SIG-M5 (cell line): Measurements from ENCODE around the gene RHBDL1.

ENCODE experiments used
- DNase-seq: peaks from one replicate; lab custom pipeline; 2025; lab: John Stamatoyannopoulos, UW

The RHBDL1 gene

GRCh38 chr16:637081-638018 is 38.1 kb upstream of the RHBDL1 start:
- no peak for DNase-seq

GRCh38 chr16:638034-638543 is 37.4 kb upstream of the RHBDL1 start:
- no peak for DNase-seq

GRCh38 chr16:638836-639235 is 36.6 kb upstream of the RHBDL1 start:
- no peak for DNase-seq

- DNase-seq, result no peak
These were observed 34.9 kb upstream of the RHBDL1 start for GRCh38 chr16:640614-641013.

GRCh38 chr16:641326-642188 is 33.9 kb upstream of the RHBDL1 start, which contains the start of gene MCRIP2:
Gene MCRIP2 (plus strand): TSS chr16:641828. CDS start chr16:641992, 164 bp downstream.
- peak; percentile 7 for DNase-seq

GRCh38 chr16:642189-643049 is 33.1 kb upstream of the RHBDL1 start:
- no peak for DNase-seq

GRCh38 chr16:643050-643368 is 32.5 kb upstream of the RHBDL1 start:
- DNase-seq, result no peak

GRCh38 chr16:644556-644955 is 30.9 kb upstream of the RHBDL1 start:
- no peak for DNase-seq

GRCh38 chr16:645852-646678 is 29.4 kb upstream of the RHBDL1 start:
- no peak for DNase-seq

- no peak for DNase-seq
These were observed 28.7 kb upstream of the RHBDL1 start for GRCh38 chr16:646679-647172.

GRCh38 chr16:647173-647902 is 28.1 kb upstream of the RHBDL1 start:
- DNase-seq, result no peak

- DNase-seq, result no peak
These were observed 27.2 kb upstream of the RHBDL1 start for GRCh38 chr16:648071-648780.

- peak; percentile 26 for DNase-seq
These were observed 26.5 kb upstream of the RHBDL1 start, which contains the start of gene WDR90 for GRCh38 chr16:648781-649589. Gene WDR90 (plus strand): TSS chr16:649365. CDS start chr16:649417, 52 bp downstream.

GRCh38 chr16:649631-650030 is 25.8 kb upstream of the RHBDL1 start:
- DNase-seq, result no peak

GRCh38 chr16:651844-652243 is 23.6 kb upstream of the RHBDL1 start:
- DNase-seq, result no peak

GRCh38 chr16:652454-653305 is 22.8 kb upstream of the RHBDL1 start:
- no peak for DNase-seq

GRCh38 chr16:654034-654433 is 21.4 kb upstream of the RHBDL1 start:
- no peak for DNase-seq
